ENCODE data around the gene FLT1. TPM values are rescaled to one million over a fixed set of nuclear protein-coding genes. Genes with fewer than 3 reads are reported as not detected.

Gene FLT1
- total RNA-seq, 6 experiments from 2014 or later, result 80.5 to 118 (median 91.0) TPM

DNA sequence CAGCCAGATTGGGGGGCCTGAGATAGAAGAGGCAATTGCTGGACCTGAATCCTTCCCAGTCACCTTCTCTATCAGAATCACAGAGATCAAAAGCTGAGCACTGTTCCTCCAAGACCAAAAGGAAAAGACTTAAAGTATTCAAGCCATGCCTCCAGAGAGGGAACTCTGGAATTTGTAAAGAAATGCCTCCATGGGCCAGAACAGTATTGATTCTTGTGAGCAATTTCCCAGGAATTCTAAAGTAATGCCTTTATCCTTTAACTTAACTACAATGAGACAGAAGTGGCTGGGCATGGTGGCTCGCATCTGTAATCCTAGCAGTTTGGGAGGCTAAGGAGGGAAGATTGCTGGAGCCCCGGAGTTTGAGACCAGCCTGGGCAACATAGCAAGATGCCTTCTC is 148.8 kb downstream of the FLT1 start:
- peaks cover 87% of the 10 kb centered on the region for H3K4me1 Mint-ChIP-seq (ENCODE audit: low read depth)
- peak overlapping the region; percentile 51 for H3K27ac Mint-ChIP-seq
- TF ChIP-seq, protein P1, sequence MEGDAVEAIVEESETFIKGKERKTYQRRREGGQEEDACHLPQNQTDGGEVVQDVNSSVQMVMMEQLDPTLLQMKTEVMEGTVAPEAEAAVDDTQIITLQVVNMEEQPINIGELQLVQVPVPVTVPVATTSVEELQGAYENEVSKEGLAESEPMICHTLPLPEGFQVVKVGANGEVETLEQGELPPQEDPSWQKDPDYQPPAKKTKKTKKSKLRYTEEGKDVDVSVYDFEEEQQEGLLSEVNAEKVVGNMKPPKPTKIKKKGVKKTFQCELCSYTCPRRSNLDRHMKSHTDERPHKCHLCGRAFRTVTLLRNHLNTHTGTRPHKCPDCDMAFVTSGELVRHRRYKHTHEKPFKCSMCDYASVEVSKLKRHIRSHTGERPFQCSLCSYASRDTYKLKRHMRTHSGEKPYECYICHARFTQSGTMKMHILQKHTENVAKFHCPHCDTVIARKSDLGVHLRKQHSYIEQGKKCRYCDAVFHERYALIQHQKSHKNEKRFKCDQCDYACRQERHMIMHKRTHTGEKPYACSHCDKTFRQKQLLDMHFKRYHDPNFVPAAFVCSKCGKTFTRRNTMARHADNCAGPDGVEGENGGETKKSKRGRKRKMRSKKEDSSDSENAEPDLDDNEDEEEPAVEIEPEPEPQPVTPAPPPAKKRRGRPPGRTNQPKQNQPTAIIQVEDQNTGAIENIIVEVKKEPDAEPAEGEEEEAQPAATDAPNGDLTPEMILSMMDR (IDR thresholded peaks at IDR 0.05), result no peak
- H3K9me3 Mint-ChIP-seq, result no peaks in the 10 kb centered on the region
- peak overlapping the region; percentile 19; the same call in 1 of the 2 replicates for H3K4me3 Mint-ChIP-seq
- no peaks in the 10 kb centered on the region; the same call in 1 of the 2 replicates for H3K36me3 Mint-ChIP-seq (ENCODE audit: low read depth)
- H3K27me3 Mint-ChIP-seq (ENCODE audit: insufficient read depth), result peaks cover 2% of the 10 kb centered on the region; the same call in 1 of the 2 replicates
- DNase-seq, result no peak

DNA sequence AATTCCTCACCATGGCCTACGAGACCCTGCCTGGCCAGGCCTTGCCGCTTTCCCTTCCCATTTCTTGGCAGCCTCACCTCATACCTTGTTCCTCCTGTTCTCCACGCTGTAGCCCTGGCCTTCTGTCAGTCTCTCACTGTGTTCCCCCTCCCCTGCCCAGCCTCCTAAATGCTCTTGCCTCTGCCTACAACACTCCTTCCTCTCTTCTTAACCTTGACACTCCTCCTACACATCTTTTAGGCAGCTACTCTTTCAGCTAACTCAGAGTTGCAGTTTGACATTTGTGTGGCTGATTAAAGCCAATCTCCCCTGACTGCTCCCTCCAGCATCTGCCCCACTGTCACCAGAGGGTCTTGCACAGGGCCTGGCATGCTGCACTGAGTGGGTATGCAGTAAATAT is 150.8 kb downstream of the FLT1 start:
- Mint-ChIP-seq H3K36me3 (ENCODE audit: low read depth) (peaks cover 2% of the 10 kb centered on the region), H3K9me3 (no peaks in the 10 kb centered on the region), H3K27me3 (ENCODE audit: insufficient read depth) (peaks cover 2% of the 10 kb centered on the region), H3K27ac (peak overlapping the region; percentile 50; the same call in 1 of the 2 replicates), H3K4me1 (ENCODE audit: low read depth) (peaks cover 87% of the 10 kb centered on the region), H3K4me3 (no peak overlapping the region)
- no peak for DNase-seq
- TF ChIP-seq, protein P1 (IDR thresholded peaks at IDR 0.05), result no peak

DNA sequence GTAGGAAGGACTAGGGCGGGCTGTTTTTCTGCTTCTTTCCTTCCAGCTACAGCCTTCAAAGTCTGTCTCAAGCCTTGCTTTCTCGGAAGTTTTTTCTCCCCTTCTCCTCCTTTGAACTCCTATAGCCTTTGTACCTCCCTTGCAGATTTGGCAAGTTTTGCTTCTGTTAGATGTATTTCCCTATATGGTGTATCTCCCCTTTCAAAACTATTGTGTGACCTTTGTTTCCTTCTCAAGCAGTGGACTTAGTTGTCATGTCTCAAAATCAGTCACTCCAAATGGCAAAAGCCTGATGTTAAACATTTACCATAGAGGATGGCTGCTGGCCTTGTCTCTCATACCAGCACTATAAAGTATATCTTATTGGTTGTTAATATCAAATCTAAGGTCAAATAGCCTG is 152.7 kb downstream of the FLT1 start:
- H3K27me3 Mint-ChIP-seq (ENCODE audit: insufficient read depth), result peaks cover 2% of the 10 kb centered on the region
- no peak overlapping the region for H3K27ac Mint-ChIP-seq
- H3K4me1 Mint-ChIP-seq (ENCODE audit: low read depth), result peaks cover 89% of the 10 kb centered on the region
- H3K4me3 Mint-ChIP-seq, result no peak overlapping the region
- peaks cover 16% of the 10 kb centered on the region for H3K36me3 Mint-ChIP-seq (ENCODE audit: low read depth)
- no peaks in the 10 kb centered on the region for H3K9me3 Mint-ChIP-seq
- no peak for DNase-seq
- TF ChIP-seq, protein P1 (IDR thresholded peaks at IDR 0.05), result no peak

DNA sequence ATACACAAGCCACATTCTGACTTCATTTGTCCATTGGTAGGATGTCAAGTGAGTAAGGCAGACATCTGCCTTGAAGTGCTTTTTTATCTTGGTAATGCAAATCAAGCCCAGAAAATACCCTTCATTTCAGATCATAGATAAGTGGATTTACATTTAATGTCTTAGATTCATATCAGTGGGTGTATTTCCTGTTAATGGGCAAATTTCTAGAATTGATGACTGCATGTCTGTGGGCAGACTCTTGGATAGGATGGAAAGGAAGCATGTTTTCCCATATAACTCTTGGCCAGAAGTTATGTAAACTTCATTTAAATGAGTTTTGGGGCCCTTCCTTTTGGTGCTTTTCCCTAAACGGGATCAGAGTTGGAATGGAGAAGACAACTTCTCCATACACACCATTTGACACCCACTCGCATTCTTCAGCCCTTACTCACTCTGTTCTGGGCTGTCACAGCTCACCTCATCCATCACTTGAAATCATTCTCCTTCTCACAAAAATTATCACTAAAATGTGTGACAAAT is 154.6 kb downstream of the FLT1 start:
- H3K27me3 Mint-ChIP-seq (ENCODE audit: insufficient read depth), result peaks cover 2% of the 10 kb centered on the region
- no peak overlapping the region; the same call in 1 of the 2 replicates for H3K4me3 Mint-ChIP-seq
- peak overlapping the region; percentile 88 for H3K27ac Mint-ChIP-seq
- DNase-seq, result peak; percentile 79
- peaks cover 85% of the 10 kb centered on the region for H3K4me1 Mint-ChIP-seq (ENCODE audit: low read depth)
- peaks cover 16% of the 10 kb centered on the region for H3K36me3 Mint-ChIP-seq (ENCODE audit: low read depth)
- TF ChIP-seq, protein P1 (IDR thresholded peaks at IDR 0.05), result no peak
- H3K9me3 Mint-ChIP-seq, result no peaks in the 10 kb centered on the region

DNA sequence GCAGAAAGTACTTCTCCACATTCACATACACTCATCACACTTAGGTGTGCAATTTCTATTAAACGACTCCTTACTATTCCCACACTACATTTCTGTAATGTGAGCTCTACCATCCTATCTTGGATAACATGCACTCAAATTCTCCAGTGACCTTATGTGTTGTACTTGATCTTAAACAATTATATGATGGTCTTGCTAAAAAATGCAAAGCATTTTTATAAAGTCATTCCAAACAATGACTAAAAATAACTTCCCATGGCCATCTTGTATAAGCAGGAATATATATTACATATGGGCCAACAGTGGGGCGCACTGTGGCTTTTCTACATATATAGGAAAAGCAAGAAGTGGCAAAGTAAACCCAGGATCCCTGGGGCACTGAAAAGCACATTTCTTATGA is 155.5 kb downstream of the FLT1 start:
- Mint-ChIP-seq H3K27ac (peak overlapping the region; percentile 88), H3K36me3 (ENCODE audit: low read depth) (peaks cover 19% of the 10 kb centered on the region), H3K9me3 (no peaks in the 10 kb centered on the region), H3K4me3 (peak overlapping the region; percentile 63), H3K4me1 (ENCODE audit: low read depth) (peaks cover 79% of the 10 kb centered on the region), H3K27me3 (ENCODE audit: insufficient read depth) (peaks cover 2% of the 10 kb centered on the region)
- peak; percentile 62 for DNase-seq
- TF ChIP-seq, protein P1 (IDR thresholded peaks at IDR 0.05), result no peak
